ENCODE data around the gene SSC5D.

The SSC5D gene

GRCh38 chr19:55516878-55517620 lies 28.8 kb downstream of the SSC5D start:
- no peaks in the 10 kb centered on the region for H3K36me3 ChIP-seq
- H3K4me1 ChIP-seq = peaks cover 5% of the 10 kb centered on the region
- no peaks in the 10 kb centered on the region for H3K9me3 ChIP-seq
- TF ChIP-seq Cebpa-rat (IDR thresholded peaks at IDR 0.05) = no peak
- H3K4me2 ChIP-seq = peak overlapping the region; percentile 92
- peak overlapping the region; percentile 88 for H3K27ac ChIP-seq
- H3K9ac ChIP-seq = peak overlapping the region; percentile 75
- no peaks in the 10 kb centered on the region for H4K20me1 ChIP-seq
- no peaks in the 10 kb centered on the region for H3K27me3 ChIP-seq
- peak overlapping the region; percentile 66 for H3K4me3 ChIP-seq

GRCh38 chr19:55519451-55520311 lies 31.4 kb downstream of the SSC5D start:
- TF ChIP-seq Cebpa-rat (IDR thresholded peaks at IDR 0.05) = no peak
- H3K4me1 ChIP-seq = peaks cover 5% of the 10 kb centered on the region
- H3K9ac ChIP-seq = no peak overlapping the region
- H3K36me3 ChIP-seq = no peaks in the 10 kb centered on the region
- H3K4me3 ChIP-seq = no peak overlapping the region
- H4K20me1 ChIP-seq = no peaks in the 10 kb centered on the region
- H3K27ac ChIP-seq = no peak overlapping the region
- no peaks in the 10 kb centered on the region for H3K27me3 ChIP-seq
- H3K4me2 ChIP-seq = no peak overlapping the region
- H3K9me3 ChIP-seq = no peaks in the 10 kb centered on the region

GRCh38 chr19:55520691-55521292 lies 32.6 kb downstream of the SSC5D start:
- Histone ChIP-seq H3K36me3 (no peaks in the 10 kb centered on the region), H4K20me1 (no peaks in the 10 kb centered on the region), H3K27ac (no peak overlapping the region), H3K27me3 (no peaks in the 10 kb centered on the region), H3K9me3 (no peaks in the 10 kb centered on the region), H3K4me1 (peaks cover 5% of the 10 kb centered on the region), H3K9ac (no peak overlapping the region), H3K4me2 (no peak overlapping the region), H3K4me3 (no peak overlapping the region)
- TF ChIP-seq Cebpa-rat (IDR thresholded peaks at IDR 0.05) = no peak

GRCh38 chr19:55525289-55526101 lies 37.3 kb downstream of the SSC5D start:
- H3K4me1 ChIP-seq = peaks cover 15% of the 10 kb centered on the region
- no peak overlapping the region for H3K9ac ChIP-seq
- H3K4me2 ChIP-seq = no peak overlapping the region
- no peaks in the 10 kb centered on the region for H4K20me1 ChIP-seq
- H3K9me3 ChIP-seq = no peaks in the 10 kb centered on the region
- no peak overlapping the region for H3K27ac ChIP-seq
- TF ChIP-seq Cebpa-rat (IDR thresholded peaks at IDR 0.05) = no peak
- H3K36me3 ChIP-seq = no peaks in the 10 kb centered on the region
- no peaks in the 10 kb centered on the region for H3K27me3 ChIP-seq
- no peak overlapping the region for H3K4me3 ChIP-seq

GRCh38 chr19:55526216-55527196 lies 38.3 kb downstream of the SSC5D start:
- H3K4me3 ChIP-seq = no peak overlapping the region
- H4K20me1 ChIP-seq = no peaks in the 10 kb centered on the region
- no peaks in the 10 kb centered on the region for H3K9me3 ChIP-seq
- H3K27me3 ChIP-seq = no peaks in the 10 kb centered on the region
- H3K27ac ChIP-seq = no peak overlapping the region; the same call in 1 of the 2 replicates
- H3K4me2 ChIP-seq = no peak overlapping the region
- H3K9ac ChIP-seq = no peak overlapping the region
- peaks cover 24% of the 10 kb centered on the region for H3K4me1 ChIP-seq
- no peak for TF ChIP-seq Cebpa-rat (IDR thresholded peaks at IDR 0.05)
- no peaks in the 10 kb centered on the region for H3K36me3 ChIP-seq

- Histone ChIP-seq H3K27ac (no peak overlapping the region), H3K9me3 (no peaks in the 10 kb centered on the region), H4K20me1 (no peaks in the 10 kb centered on the region), H3K4me2 (no peak overlapping the region), H3K9ac (no peak overlapping the region), H3K4me1 (peaks cover 24% of the 10 kb centered on the region), H3K4me3 (no peak overlapping the region), H3K27me3 (no peaks in the 10 kb centered on the region), H3K36me3 (no peaks in the 10 kb centered on the region)
- no peak for TF ChIP-seq Cebpa-rat (IDR thresholded peaks at IDR 0.05)
Observed at GRCh38 chr19:55527197-55528029, 39.2 kb downstream of the SSC5D start.

GRCh38 chr19:55528030-55528803 lies 40.0 kb downstream of the SSC5D start:
- Histone ChIP-seq H3K4me2 (no peak overlapping the region), H3K27ac (no peak overlapping the region), H3K4me1 (peaks cover 24% of the 10 kb centered on the region), H4K20me1 (no peaks in the 10 kb centered on the region), H3K27me3 (no peaks in the 10 kb centered on the region), H3K4me3 (no peak overlapping the region), H3K9me3 (no peaks in the 10 kb centered on the region), H3K36me3 (no peaks in the 10 kb centered on the region), H3K9ac (no peak overlapping the region)
- TF ChIP-seq Cebpa-rat (IDR thresholded peaks at IDR 0.05) = no peak
